OCI-LY7 (cell line): ENCODE results near the gene BCL2L12.

Experiments used
- EZH2phosphoT487 ChIP-seq: fragments of 200-600 bp; sonication (generic); IDR thresholded peaks from 2 replicates; pipeline ENCODE4 v1.6.1; 2018; ENCODE audit warnings: low read depth, borderline replicate concordance, mild to moderate bottlenecking, mixed run types, antibody characterized with exemption, low read length, moderate library complexity, mixed read lengths
- TF ChIP-seq, protein P1 (sequence below): fragments of 200-600 bp; sonication (generic); conservative IDR thresholded peaks from 2 replicates; pipeline ENCODE4 v1.5.1; 2014; ENCODE audit warnings: mild to moderate bottlenecking, antibody characterized with exemption, low read length, moderate library complexity, mixed read lengths

DNA sequence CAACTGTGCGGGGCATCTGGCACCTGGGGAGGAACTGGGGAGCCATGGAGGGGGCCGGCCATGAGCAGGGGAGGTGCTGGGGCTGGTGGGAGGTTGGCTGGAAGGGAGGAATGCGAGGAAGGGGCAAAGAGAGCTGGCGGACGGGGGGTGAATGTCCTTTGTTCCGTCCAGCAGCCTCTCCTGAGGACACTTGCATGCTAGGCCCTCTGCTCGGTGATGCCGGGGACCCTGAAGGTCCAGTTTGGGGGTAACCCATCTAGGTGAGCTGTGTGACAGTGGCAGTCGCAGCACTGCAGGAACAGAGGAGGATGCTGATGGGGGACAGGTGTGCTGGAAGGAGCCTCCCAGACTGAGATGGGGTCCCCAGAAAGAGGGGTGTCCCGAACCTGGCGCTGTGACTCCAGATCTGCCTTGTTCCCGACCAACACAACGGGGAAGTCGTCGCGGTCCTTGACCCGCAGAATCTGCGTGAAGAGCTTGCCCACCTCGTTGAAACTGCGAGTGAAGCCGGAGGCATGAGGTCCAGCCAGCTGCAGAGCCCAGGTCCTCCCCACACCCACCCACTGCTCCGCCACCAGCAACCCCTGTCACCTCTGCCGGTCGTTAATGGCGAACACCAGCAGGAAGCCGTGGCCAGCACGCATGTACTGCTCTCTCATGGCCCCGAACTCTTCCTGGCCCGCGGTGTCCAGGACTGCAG, 29.4 kb upstream of the BCL2L12 start:
- TF ChIP-seq, protein P1, sequence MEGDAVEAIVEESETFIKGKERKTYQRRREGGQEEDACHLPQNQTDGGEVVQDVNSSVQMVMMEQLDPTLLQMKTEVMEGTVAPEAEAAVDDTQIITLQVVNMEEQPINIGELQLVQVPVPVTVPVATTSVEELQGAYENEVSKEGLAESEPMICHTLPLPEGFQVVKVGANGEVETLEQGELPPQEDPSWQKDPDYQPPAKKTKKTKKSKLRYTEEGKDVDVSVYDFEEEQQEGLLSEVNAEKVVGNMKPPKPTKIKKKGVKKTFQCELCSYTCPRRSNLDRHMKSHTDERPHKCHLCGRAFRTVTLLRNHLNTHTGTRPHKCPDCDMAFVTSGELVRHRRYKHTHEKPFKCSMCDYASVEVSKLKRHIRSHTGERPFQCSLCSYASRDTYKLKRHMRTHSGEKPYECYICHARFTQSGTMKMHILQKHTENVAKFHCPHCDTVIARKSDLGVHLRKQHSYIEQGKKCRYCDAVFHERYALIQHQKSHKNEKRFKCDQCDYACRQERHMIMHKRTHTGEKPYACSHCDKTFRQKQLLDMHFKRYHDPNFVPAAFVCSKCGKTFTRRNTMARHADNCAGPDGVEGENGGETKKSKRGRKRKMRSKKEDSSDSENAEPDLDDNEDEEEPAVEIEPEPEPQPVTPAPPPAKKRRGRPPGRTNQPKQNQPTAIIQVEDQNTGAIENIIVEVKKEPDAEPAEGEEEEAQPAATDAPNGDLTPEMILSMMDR = no peak
- TF ChIP-seq EZH2phosphoT487 = no peak
